MM.1S (cell line): ENCODE measurements around the gene ULK4.

Experiments
- EZH2 ChIP-seq: fragments of 300-600 bp; sonication (generic); optimal IDR thresholded peaks from 2 replicates; pipeline ENCODE3; 2017; ENCODE audit warnings: low read depth, mild to moderate bottlenecking, antibody characterized with exemption, low read length, mixed read lengths
- EZH2phosphoT487 ChIP-seq: fragments of 300-600 bp; sonication (generic); IDR thresholded peaks from 2 replicates; pipeline ENCODE4 v1.6.1; 2018; ENCODE audit warnings: antibody characterized with exemption, low read length

GRCh38 chr3:41960826-41961750 is 815 bp downstream of the ULK4 start:
- TF ChIP-seq EZH2phosphoT487 (no peak), EZH2 (no peak)
